ENCODE data around the gene KLHL28. TPM values are rescaled to one million over a fixed set of nuclear protein-coding genes. Genes with fewer than 3 reads are reported as not detected.
"Not testable (repeated sequence)": the region's sequence is repeated elsewhere in the genome, so short reads cannot be mapped to it uniquely, and the experiment has no call there.

KLHL28 gene
- polyA plus RNA-seq, 12 donors: 9.2 to 21.6 (median 18.0) TPM; not detected in 1

- DNase-seq: no peak
Observed at GRCh38 chr14:44898551-44898950, 63.2 kb downstream of the KLHL28 start.

DNA sequence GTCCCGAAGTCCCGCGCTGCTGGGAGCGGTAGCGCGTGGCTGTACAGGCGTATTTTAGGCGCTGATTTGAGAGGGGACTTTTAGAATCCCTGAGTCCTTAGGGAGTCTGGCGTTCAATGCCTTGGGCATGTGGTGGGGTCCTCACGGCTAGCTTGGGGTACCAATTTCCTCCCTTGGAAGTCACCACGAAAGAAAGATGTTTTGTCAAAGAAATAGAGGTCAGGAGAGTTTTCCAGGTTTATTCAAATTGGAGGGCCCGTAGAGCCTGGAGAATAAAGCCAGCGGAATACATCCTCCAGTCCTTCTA, 63.9 kb downstream of the KLHL28 start:
- DNase-seq: peak; percentile 54

DNA sequence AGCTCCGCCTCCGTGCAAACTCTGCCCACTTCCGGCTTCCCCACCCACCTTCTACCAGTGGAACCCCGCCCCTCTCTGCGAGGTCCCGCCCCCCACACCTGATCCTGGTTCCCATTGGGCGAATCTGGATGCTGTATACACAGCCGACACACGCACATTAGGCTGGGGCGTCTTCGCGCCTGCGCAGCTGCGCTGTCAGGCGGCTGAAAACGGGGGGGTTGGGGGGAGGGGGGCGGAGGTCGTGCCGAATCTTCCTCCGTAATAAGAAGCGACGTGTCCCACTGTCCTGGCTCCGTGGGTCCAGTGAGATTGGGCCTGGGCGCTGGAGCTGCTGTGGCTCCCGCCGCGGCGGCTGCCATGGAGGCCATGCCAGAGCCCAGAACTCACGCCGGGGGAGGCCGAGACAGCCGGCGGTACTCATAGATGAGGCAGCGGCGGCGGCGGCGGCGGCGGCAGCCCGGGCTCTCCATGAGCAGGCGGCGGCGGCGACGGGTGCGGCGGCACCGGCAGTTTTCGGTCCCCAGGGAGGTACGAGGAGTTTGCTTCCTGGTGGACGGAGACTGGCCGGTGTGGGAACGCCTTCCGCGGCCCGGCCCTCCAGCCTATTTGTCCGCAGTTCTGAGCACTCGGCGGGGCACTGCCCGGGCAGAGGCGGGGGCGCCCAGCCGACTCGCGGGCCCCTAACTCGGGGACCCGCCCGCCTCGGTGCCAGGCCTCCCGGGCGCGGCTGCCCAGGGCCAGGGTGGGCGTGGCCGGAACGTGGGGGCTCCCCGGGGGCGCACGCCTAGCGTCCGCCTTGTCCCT, 64.5 kb downstream of the KLHL28 start:
- DNase-seq: peak; percentile 97

DNA sequence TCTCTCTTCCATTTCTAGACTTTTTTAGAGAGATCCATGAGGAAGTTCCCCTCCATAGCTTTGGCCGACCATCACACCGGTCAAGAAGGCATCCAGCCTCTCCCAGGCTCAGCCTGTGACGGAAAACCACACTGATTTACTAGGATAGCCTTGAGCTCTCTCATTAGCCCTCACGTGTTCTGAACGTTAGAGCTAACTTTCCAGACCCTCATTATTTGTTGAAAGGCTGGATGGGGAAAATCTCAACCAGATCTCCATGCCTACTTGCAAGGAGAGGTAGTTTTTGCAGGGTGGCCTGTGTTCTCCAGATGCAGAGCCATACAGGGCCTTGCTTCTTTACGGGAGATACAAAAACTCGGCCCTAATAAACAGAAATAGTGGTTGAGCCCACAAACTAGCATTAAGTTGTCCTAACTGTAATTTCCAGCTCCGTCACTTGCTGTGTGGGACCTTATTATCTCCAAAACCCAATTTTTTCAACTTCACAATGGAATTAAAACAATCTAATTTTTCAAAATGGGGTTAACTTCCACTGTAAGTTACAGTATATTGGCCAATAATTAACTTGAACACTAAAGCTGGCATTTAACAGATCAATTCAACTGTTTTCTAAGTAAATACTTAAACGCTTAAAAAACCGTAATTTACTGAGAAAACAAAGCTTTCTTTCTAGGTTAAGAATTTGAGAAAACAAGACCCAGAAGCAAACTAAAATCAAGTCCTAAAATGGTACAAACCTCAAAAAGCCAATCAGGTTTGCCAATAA, 65.3 kb downstream of the KLHL28 start:
- DNase-seq: no peak

DNA sequence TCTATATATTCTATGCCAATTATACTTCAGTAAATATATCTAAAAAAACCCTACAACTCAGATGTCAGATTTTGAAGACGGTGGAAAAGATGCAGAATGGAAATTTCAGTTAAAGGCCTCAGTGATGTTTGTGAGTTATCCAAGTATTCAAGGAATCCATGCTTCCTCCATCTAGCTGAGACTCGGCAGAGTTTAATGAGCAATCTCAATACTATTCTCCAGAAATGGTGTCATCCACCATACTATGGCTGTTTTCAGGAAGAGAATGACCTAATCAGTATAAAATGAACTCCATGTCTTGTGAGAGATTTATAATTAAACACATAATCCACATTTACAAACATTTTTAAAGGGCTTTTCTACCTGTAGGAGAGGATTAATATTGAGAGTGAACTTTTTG, 66.0 kb downstream of the KLHL28 start:
- DNase-seq: no peak

- no peak for DNase-seq
Observed at GRCh38 chr14:44893535-44893934, 68.2 kb downstream of the KLHL28 start.

DNA sequence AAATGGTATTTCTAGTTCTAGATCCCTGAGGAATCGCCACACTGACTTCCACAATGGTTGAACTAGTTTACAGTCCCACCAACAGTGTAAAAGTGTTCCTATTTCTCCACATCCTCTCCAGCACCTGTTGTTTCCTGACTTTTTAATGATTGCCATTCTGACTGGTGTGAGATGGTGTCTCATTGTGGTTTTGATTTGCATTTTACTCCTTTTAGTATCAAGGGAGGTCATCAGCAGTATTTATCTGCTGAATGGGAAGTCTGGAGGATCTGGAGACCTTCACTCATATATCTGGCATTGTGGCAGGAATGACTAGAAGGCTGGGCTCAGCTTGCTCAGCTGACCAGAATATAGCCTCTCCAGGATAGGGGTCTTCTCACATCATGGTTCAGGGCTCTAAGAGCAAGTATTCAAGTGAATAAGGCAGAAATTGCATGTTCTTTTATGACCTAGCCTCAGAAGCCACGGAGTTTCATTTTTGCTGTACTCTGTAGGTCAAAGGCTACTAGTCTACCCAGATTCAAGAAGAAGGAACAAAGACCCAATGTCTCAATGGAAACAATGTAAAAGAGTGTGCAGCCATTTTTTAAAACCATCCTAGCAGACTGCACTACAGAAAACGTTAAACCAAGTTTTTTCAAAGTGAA, 69.9 kb downstream of the KLHL28 start:
- not testable (repeated sequence) for DNase-seq

DNA sequence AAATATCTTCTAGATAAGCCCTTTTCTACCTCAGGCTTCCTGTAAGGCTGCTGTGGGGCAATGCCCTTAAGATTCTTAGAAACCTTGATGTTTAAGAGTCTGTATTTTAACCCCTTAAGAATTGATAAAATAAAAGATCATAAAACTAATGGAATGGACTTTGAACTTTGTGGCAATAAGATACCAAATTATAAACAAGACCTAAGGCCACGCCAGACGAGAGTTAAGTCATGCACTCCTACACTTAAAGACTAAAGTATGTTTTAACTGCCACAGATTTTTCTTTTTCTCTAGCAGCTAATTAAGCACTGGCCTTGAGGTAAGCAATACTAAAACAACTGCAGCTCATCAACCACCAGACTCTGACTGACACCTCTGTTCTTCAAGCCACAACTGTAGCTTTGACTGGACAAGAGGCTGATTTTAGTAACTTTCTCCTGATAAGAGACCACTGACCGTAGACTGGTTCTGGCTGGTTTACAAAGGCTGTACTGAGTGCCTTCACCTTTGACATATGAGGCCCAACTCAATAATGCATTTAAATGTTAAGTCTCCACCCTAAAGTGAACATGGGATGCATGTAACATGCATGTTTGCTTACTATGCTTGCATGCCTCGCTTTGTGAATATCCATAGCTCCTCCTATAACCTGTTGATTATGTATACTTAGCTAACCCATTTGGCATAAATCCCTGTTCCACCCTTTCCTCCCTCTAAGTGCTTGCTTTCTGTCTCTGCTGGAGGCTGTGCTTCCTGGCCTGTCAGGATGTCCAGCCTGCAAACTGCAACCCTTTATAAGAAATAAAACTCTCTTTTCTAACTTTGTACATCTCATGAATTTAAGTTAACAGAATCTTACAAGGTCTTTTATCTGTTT, 71.9 kb downstream of the KLHL28 start:
- DNase-seq: no peak

DNA sequence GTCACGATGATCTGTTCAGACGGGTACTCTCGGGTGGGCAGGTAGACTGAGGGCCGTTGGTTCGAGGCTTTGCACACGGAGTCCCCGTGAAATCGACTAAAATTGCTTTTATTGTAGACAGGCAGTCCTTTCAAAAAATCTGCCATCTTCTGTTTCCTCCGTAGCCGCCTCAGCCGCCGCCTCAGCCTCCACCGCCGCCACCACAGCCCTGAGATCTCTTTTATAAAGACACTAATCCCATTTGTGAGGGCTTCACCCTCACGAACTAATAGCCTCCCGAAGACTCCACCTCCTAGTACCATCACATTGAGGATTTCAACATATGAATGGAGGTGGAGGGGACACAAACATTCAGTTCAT, 74.2 kb downstream of the KLHL28 start:
- no peak for DNase-seq

DNA sequence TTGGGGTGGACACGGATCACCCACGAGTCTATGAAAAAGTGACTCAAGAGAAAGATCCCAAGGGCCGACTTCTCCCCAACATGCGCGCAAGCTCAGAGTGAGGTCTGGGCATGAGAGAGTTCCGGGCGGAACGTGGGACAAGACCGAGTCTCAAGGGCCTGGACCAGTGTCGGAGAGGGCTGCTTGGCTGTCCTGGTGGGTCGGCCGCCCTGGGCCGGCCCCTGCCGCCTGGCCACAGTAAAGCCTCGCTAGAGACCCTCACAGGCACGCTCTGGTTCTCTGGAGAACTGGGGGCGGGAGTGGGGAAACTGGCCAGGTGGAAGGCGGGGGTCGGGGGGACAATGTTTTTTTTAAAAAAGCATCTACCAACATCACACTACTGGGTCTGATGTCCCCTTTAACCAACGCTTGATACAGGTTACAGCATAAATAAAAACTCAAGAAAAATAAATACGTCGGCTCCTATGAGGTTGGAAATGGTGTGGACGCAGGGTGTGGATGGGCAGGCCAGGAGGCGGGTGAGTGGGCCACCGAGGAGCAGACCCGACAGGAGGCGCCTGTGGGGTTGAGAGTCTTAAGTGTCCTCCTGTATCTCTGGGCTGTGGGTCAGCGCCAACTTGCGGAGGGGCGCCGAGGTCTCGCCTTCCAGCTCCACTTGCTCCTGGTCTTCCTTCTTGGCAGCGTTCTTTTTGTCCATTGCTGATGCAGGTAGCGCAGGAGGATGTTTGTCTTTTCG, 74.7 kb downstream of the KLHL28 start:
- no peak for DNase-seq

GRCh38 chr14:44880791-44881190, 81.0 kb downstream of the KLHL28 start:
- no peak for DNase-seq

Other genes starting within 250 kb of the KLHL28 start
- gene TOGARAM1, start 243 bp upstream of the KLHL28 start, polyA plus RNA-seq (ENCODE audit: insufficient read length in 12 of 12): 10 to 100 TPM in 11 of 12 donors, not detected in 1; 22.3 to 34.5 (median 30.7) TPM
- gene PRPF39, start 122.2 kb upstream of the KLHL28 start, polyA plus RNA-seq (ENCODE audit: insufficient read length in 12 of 12): 100 to 1,000 TPM in 2 of 12 donors, 10 to 100 TPM in 10; 38.6 to 167 (median 68.8) TPM
- gene FKBP3, start 172.5 kb upstream of the KLHL28 start, polyA plus RNA-seq (ENCODE audit: insufficient read length in 12 of 12): 100 to 1,000 TPM in 11 of 12 donors, not detected in 1; 101 to 153 (median 135) TPM
- gene FANCM, start 174.0 kb upstream of the KLHL28 start, polyA plus RNA-seq (ENCODE audit: insufficient read length in 12 of 12): 10 to 100 TPM in 1 of 12 donors, 1 to 10 TPM in 10, not detected in 1; 4.9 to 10.6 (median 7.0) TPM